HG03378 (cell line): Measurements from ENCODE around the gene DVL1.

Experiments used
- ATAC-seq: cut with Tn5 transposase; IDR thresholded peaks from one replicate; pipeline ENCODE4 v1.9.1; 2021; ENCODE audit warnings: mild to moderate bottlenecking, moderate library complexity; ENCODE audit not compliant: unreplicated experiment

DVL1 gene

GRCh38 chr1:1312450-1313314 is 36.5 kb downstream of the DVL1 start:
- no peak for ATAC-seq

- ATAC-seq: no peak
Observed at GRCh38 chr1:1311107-1312104, 37.8 kb downstream of the DVL1 start.

- ATAC-seq: no peak
Observed at GRCh38 chr1:1310476-1311053, 38.7 kb downstream of the DVL1 start.

GRCh38 chr1:1310109-1310385 is 39.2 kb downstream of the DVL1 start:
- no peak for ATAC-seq

- no peak for ATAC-seq
Observed at GRCh38 chr1:1309251-1310108, 39.7 kb downstream of the DVL1 start.

- no peak for ATAC-seq
Observed at GRCh38 chr1:1308756-1309250, 40.4 kb downstream of the DVL1 start.

GRCh38 chr1:1307923-1308755 is 41.1 kb downstream of the DVL1 start, which contains the start of the genes ACAP3 and PUSL1:
ACAP3 (minus strand) TSS chr1:1307930; CDS start chr1:1307815, 115 bp downstream.
PUSL1 (plus strand) TSS chr1:1308597; CDS start chr1:1308644, 47 bp downstream.
- ATAC-seq: no peak

GRCh38 chr1:1307261-1307922 is 41.8 kb downstream of the DVL1 start:
- ATAC-seq: no peak

- ATAC-seq: no peak
Observed at GRCh38 chr1:1306661-1307260, 42.5 kb downstream of the DVL1 start.

GRCh38 chr1:1306070-1306660 is 43.1 kb downstream of the DVL1 start:
- no peak for ATAC-seq

- no peak for ATAC-seq
Observed at GRCh38 chr1:1305300-1306069, 43.7 kb downstream of the DVL1 start.

GRCh38 chr1:1304331-1305299 is 44.6 kb downstream of the DVL1 start:
- no peak for ATAC-seq

GRCh38 chr1:1303736-1304135 is 45.5 kb downstream of the DVL1 start:
- ATAC-seq: no peak

- no peak for ATAC-seq
Observed at GRCh38 chr1:1302951-1303509, 46.2 kb downstream of the DVL1 start.

GRCh38 chr1:1302006-1302430 is 47.2 kb downstream of the DVL1 start:
- ATAC-seq: no peak

GRCh38 chr1:1300352-1300739 is 48.9 kb downstream of the DVL1 start:
- ATAC-seq: no peak
